ENCODE measurements around the gene MOV10L1. TPM values are rescaled to one million over a fixed set of nuclear protein-coding genes. Genes with fewer than 3 reads are reported as not detected.

MOV10L1 gene
- polyA plus RNA-seq, 3 donors: 0.18 to 0.35 TPM; not detected in 1

DNA sequence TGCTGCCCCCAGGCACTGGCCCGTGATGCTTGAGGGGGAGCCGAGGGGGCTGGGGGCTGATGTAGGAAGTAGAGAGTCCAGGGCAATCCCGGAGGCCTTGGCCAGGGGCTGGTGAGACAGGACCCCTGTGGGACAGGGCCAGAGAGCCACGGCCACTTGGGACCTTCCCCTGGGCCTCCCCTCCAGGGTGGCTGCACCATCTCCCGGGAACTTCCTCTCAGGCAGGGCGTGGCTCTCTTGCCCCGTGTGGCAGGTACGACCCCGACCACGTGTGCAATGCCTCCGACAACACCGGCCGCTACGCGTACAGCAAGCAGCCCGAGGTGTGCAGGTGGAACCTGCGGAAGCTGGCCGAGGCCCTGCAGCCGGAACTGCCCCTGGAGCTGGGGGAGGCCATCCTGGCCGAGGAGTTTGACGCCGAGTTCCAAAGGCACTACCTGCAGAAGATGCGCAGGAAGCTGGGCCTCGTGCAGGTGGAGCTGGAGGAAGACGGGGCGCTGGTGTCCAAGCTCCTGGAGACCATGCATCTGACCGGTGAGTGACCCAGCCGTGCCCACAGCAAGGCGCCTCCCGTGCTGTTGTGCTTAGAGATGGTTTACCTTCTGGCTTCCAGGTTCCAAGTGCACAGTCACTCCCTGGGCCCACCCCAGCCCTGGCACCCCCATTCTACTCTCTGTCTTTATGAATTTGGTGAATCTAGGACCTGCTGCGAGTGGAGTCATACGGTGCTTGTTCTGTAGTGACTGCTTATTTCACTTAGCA, 120.8 kb downstream of the MOV10L1 start:
- Histone ChIP-seq H3K4me2 (replicated peaks; ENCODE audit: extremely low read depth, low read length, poor library complexity, severe bottlenecking) (no peak overlapping the region), H3K27me3 (ENCODE audit: control insufficient read depth in 2 of 2, insufficient read depth in 2 of 2, low read length in 2 of 2) (no peaks in the 10 kb centered on the region), H4K20me1 (ENCODE audit: insufficient read depth, low read length) (peaks cover 98% of the 10 kb centered on the region), H3K27ac (ENCODE audit: low read depth in 1 of 2, low read length in 2 of 2) (no peak overlapping the region), H3K4me1 (ENCODE audit: control insufficient read depth in 1 of 2, insufficient read depth in 2 of 2, low read length in 2 of 2) (peaks cover 20 to 27% of the 10 kb centered on the region in 2 donors), H2AFZ (ENCODE audit: insufficient read depth, low read depth, low read length, poor library complexity, severe bottlenecking) (no peak overlapping the region), H3K9me3 (replicated peaks in 1 of 2; ENCODE audit: control insufficient read depth in 1 of 2, insufficient read depth in 1 of 2, low read length in 2 of 2) (no peaks in the 10 kb centered on the region), H3K9ac (ENCODE audit: insufficient read depth, low read length, poor library complexity, severe bottlenecking) (no peak overlapping the region), H3K36me3 (replicated peaks in 1 of 2; ENCODE audit: control insufficient read depth in 1 of 2, insufficient read depth in 2 of 2, low read length in 2 of 2) (peaks cover 74 to 90% of the 10 kb centered on the region in 2 donors), H3K4me3 (replicated peaks in 1 of 3; ENCODE audit: low read depth in 2 of 3, low read length in 3 of 3) (no peak overlapping the region), H3K79me2 (ENCODE audit: insufficient read depth, low read length) (peaks cover 75% of the 10 kb centered on the region)
- H3K9me3 Mint-ChIP-seq: no peaks in the 10 kb centered on the region
- peak overlapping the region in 1 of 7 donors; percentile 50 for H3K27ac Mint-ChIP-seq
- no peaks in the 10 kb centered on the region for H3K27me3 Mint-ChIP-seq (ENCODE audit: low read depth in 3 of 3)
- WGBS (ENCODE audit: insufficient coverage): 92% methylated on average over 30 of the region's 32 CpGs
- H3K36me3 Mint-ChIP-seq: peaks cover 65 to 88% of the 10 kb centered on the region in 2 donors
- TF ChIP-seq, protein P1, sequence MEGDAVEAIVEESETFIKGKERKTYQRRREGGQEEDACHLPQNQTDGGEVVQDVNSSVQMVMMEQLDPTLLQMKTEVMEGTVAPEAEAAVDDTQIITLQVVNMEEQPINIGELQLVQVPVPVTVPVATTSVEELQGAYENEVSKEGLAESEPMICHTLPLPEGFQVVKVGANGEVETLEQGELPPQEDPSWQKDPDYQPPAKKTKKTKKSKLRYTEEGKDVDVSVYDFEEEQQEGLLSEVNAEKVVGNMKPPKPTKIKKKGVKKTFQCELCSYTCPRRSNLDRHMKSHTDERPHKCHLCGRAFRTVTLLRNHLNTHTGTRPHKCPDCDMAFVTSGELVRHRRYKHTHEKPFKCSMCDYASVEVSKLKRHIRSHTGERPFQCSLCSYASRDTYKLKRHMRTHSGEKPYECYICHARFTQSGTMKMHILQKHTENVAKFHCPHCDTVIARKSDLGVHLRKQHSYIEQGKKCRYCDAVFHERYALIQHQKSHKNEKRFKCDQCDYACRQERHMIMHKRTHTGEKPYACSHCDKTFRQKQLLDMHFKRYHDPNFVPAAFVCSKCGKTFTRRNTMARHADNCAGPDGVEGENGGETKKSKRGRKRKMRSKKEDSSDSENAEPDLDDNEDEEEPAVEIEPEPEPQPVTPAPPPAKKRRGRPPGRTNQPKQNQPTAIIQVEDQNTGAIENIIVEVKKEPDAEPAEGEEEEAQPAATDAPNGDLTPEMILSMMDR (IDR thresholded peaks at IDR 0.05): no peak
- peaks cover 23% of the 10 kb centered on the region for H3K4me1 Mint-ChIP-seq
- intact Hi-C loops (cut with micrococcal nuclease): no loop called here
- H3K4me3 Mint-ChIP-seq: no peak overlapping the region
- DNase-seq: no peak

DNA sequence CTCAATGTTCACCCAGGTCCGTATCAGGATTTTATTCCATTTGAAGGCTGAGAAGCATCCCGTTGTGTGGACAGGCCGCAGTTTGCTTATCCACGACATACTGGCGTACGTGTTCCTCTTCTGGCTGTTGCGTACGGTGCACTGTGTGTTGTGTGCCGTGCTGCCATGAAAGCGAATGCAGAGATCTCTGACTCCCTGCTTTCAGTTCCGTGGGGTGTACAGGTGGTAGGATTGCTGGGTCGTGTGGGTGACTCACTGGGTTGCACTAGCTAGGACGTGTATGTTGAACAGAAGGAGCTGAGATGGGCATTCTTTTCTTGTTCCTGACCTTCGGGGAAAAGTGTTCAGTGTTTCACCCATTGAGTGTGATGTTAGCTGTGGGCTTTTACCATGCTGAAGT, 121.3 kb downstream of the MOV10L1 start:
- Mint-ChIP-seq H3K4me1 (peaks cover 22% of the 10 kb centered on the region), H3K4me3 (no peak overlapping the region), H3K27ac (peak overlapping the region in 1 of 7 donors; percentile 13), H3K9me3 (no peaks in the 10 kb centered on the region), H3K36me3 (peaks cover 69 to 92% of the 10 kb centered on the region in 2 donors), H3K27me3 (ENCODE audit: low read depth in 3 of 3) (no peaks in the 10 kb centered on the region)
- H4K20me1 ChIP-seq (ENCODE audit: insufficient read depth, low read length): peaks cover 98% of the 10 kb centered on the region
- no peak for DNase-seq
- H3K4me3 ChIP-seq (replicated peaks in 1 of 3; ENCODE audit: low read depth in 2 of 3, low read length in 3 of 3): no peak overlapping the region
- no peak overlapping the region for H3K4me2 ChIP-seq (replicated peaks; ENCODE audit: extremely low read depth, low read length, poor library complexity, severe bottlenecking)
- no peaks in the 10 kb centered on the region for H3K9me3 ChIP-seq (replicated peaks in 1 of 2; ENCODE audit: control insufficient read depth in 1 of 2, insufficient read depth in 1 of 2, low read length in 2 of 2)
- intact Hi-C loops (cut with micrococcal nuclease): no loop called here
- 90% methylated on average over 14 of the region's 14 CpGs for WGBS (ENCODE audit: insufficient coverage)
- no peak overlapping the region for H2AFZ ChIP-seq (ENCODE audit: insufficient read depth, low read depth, low read length, poor library complexity, severe bottlenecking)
- no peak overlapping the region for H3K27ac ChIP-seq (ENCODE audit: low read depth in 1 of 2, low read length in 2 of 2)
- H3K36me3 ChIP-seq (replicated peaks in 1 of 2; ENCODE audit: control insufficient read depth in 1 of 2, insufficient read depth in 2 of 2, low read length in 2 of 2): peaks cover 79 to 93% of the 10 kb centered on the region in 2 donors
- H3K9ac ChIP-seq (ENCODE audit: insufficient read depth, low read length, poor library complexity, severe bottlenecking): no peak overlapping the region
- peaks cover 72% of the 10 kb centered on the region for H3K79me2 ChIP-seq (ENCODE audit: insufficient read depth, low read length)
- TF ChIP-seq, protein P1 (IDR thresholded peaks at IDR 0.05): no peak
- peaks cover 17 to 21% of the 10 kb centered on the region in 2 donors for H3K4me1 ChIP-seq (ENCODE audit: control insufficient read depth in 1 of 2, insufficient read depth in 2 of 2, low read length in 2 of 2)
- no peaks in the 10 kb centered on the region for H3K27me3 ChIP-seq (ENCODE audit: control insufficient read depth in 2 of 2, insufficient read depth in 2 of 2, low read length in 2 of 2)

Other genes starting within 250 kb of the MOV10L1 start
- 1 to 10 TPM; 3.8 to 8.2 (median 5.7) TPM for gene ZBED4, start 236.2 kb upstream of the MOV10L1 start, polyA plus RNA-seq
- gene ALG12, start 171.6 kb upstream of the MOV10L1 start, polyA plus RNA-seq: 1 to 10 TPM; 7.2 to 9.5 (median 9.0) TPM
- gene CRELD2, start 171.4 kb upstream of the MOV10L1 start, polyA plus RNA-seq: 10 to 100 TPM; 20.3 to 33.2 (median 27.6) TPM
- gene PIM3, start 129.2 kb upstream of the MOV10L1 start, polyA plus RNA-seq: 100 to 1,000 TPM in 1 of 3 donors, 10 to 100 TPM in 2; 38.8 to 135 (median 40.4) TPM
- gene IL17REL, start 77.2 kb upstream of the MOV10L1 start, polyA plus RNA-seq: not detected
- gene TTLL8, start 31.7 kb upstream of the MOV10L1 start, polyA plus RNA-seq: not detected
- 1 to 10 TPM; 1.6 to 3.6 (median 1.8) TPM for gene MLC1, start 4.6 kb upstream of the MOV10L1 start, polyA plus RNA-seq
- gene PANX2, start 80.7 kb downstream of the MOV10L1 start, polyA plus RNA-seq: 1 to 10 TPM in 1 of 3 donors, under 1 TPM in 1, not detected in 1; 0.05 to 6.0 TPM
- gene TRABD, start 95.9 kb downstream of the MOV10L1 start, polyA plus RNA-seq: 100 to 1,000 TPM in 1 of 3 donors, 10 to 100 TPM in 2; 34.5 to 240 (median 39.3) TPM
- 10 to 100 TPM in 1 of 3 donors, 1 to 10 TPM in 2; 2.7 to 76.9 (median 8.7) TPM for gene SELENOO, start 111.0 kb downstream of the MOV10L1 start, polyA plus RNA-seq
- gene TUBGCP6, start 155.0 kb downstream of the MOV10L1 start, polyA plus RNA-seq: 10 to 100 TPM in 1 of 3 donors, 1 to 10 TPM in 2; 3.7 to 72.8 (median 4.3) TPM
- 100 to 1,000 TPM in 1 of 3 donors, 10 to 100 TPM in 1, 1 to 10 TPM in 1; 9.2 to 148 (median 13.7) TPM for gene HDAC10, start 161.3 kb downstream of the MOV10L1 start, polyA plus RNA-seq
- gene MAPK12, start 171.7 kb downstream of the MOV10L1 start, polyA plus RNA-seq: 1 to 10 TPM in 1 of 3 donors, under 1 TPM in 2; 0.06 to 3.2 (median 0.13) TPM
- gene MAPK11, start 180.4 kb downstream of the MOV10L1 start, polyA plus RNA-seq: under 1 TPM in 1 of 3 donors, not detected in 2; 0.81 TPM
- 100 to 1,000 TPM in 1 of 3 donors, 10 to 100 TPM in 2; 38.2 to 368 (median 70.5) TPM for gene PLXNB2, start 217.6 kb downstream of the MOV10L1 start, polyA plus RNA-seq
- gene DENND6B, start 237.0 kb downstream of the MOV10L1 start, polyA plus RNA-seq: 10 to 100 TPM in 1 of 3 donors, 1 to 10 TPM in 2; 1.7 to 10.6 (median 2.1) TPM

All from CD14-positive monocyte (primary cell).